Measurements from ENCODE around the gene IRX4. TPM values are rescaled to one million over a fixed set of nuclear protein-coding genes. Genes with fewer than 3 reads are reported as not detected.

Gene IRX4
- total RNA-seq, 1 donor from 2014 or later: not detected

DNA sequence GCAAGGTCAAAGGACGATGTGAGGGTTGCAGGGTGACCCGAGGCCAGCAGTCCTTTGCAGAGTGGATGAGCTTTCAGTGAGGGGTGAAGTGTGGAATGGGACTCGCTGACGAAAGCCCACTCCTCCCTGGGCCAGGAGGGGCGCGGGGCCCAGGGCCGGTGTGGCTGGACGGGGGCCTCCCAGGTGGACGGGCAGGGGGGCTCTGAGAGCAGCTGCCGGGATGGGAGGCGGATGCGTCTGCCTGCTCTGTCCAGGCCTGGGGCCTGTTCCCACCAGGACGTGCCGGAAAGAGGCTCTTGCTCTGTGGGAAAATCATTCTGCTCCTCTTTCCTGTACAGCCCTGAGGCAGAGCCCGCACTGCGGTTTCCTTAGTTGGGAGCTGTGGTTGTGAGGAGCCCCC is 24.3 kb downstream of the IRX4 start:
- intact Hi-C loops (cut with DNase I): no loop called here
- no peaks in the 10 kb centered on the region for H3K36me3 ChIP-seq
- H3K27me3 ChIP-seq (ENCODE audit: low read depth): peaks cover 49% of the 10 kb centered on the region
- H3K27ac ChIP-seq: no peak overlapping the region
- DNase-seq (no peak), ATAC-seq (no peak)
- H3K9me3 ChIP-seq: no peaks in the 10 kb centered on the region
- H3K4me1 ChIP-seq: no peaks in the 10 kb centered on the region
- H3K4me3 ChIP-seq: no peak overlapping the region
- TF ChIP-seq CTCF (IDR thresholded peaks at IDR 0.05): no peak

GRCh38 chr5:1857256-1857600 is 25.5 kb downstream of the IRX4 start:
- Histone ChIP-seq H3K4me1 (no peaks in the 10 kb centered on the region), H3K27me3 (ENCODE audit: low read depth) (peaks cover 47% of the 10 kb centered on the region), H3K4me3 (no peak overlapping the region), H3K27ac (no peak overlapping the region), H3K36me3 (no peaks in the 10 kb centered on the region), H3K9me3 (no peaks in the 10 kb centered on the region)
- no peak for TF ChIP-seq CTCF (IDR thresholded peaks at IDR 0.05)
- intact Hi-C loops (cut with DNase I): no loop called here
- no peak for DNase-seq
- ATAC-seq: no peak

GRCh38 chr5:1856596-1857255 is 26.0 kb downstream of the IRX4 start:
- Histone ChIP-seq H3K27ac (no peak overlapping the region), H3K9me3 (no peaks in the 10 kb centered on the region), H3K27me3 (ENCODE audit: low read depth) (peaks cover 49% of the 10 kb centered on the region), H3K36me3 (no peaks in the 10 kb centered on the region), H3K4me1 (no peaks in the 10 kb centered on the region), H3K4me3 (no peak overlapping the region)
- intact Hi-C loops (cut with DNase I): no loop called here
- no peak for TF ChIP-seq CTCF (IDR thresholded peaks at IDR 0.05)
- ATAC-seq (no peak), DNase-seq (no peak)

- TF ChIP-seq CTCF (IDR thresholded peaks at IDR 0.05): no peak
- intact Hi-C loops (cut with DNase I): no loop called here
- no peaks in the 10 kb centered on the region for H3K9me3 ChIP-seq
- H3K4me3 ChIP-seq: no peak overlapping the region
- H3K36me3 ChIP-seq: no peaks in the 10 kb centered on the region
- DNase-seq (no peak), ATAC-seq (no peak)
- no peak overlapping the region for H3K27ac ChIP-seq
- peaks cover 61% of the 10 kb centered on the region for H3K27me3 ChIP-seq (ENCODE audit: low read depth)
- no peaks in the 10 kb centered on the region for H3K4me1 ChIP-seq
Observed at GRCh38 chr5:1855596-1855995, 27.1 kb downstream of the IRX4 start.

- no peak for TF ChIP-seq CTCF (IDR thresholded peaks at IDR 0.05)
- H3K4me3 ChIP-seq: no peak overlapping the region
- H3K27ac ChIP-seq: no peak overlapping the region
- H3K27me3 ChIP-seq (ENCODE audit: low read depth): peaks cover 66% of the 10 kb centered on the region
- ATAC-seq (no peak), DNase-seq (no peak)
- no peaks in the 10 kb centered on the region for H3K9me3 ChIP-seq
- intact Hi-C loops (cut with DNase I): no loop called here
- no peaks in the 10 kb centered on the region for H3K4me1 ChIP-seq
- no peaks in the 10 kb centered on the region for H3K36me3 ChIP-seq
Observed at GRCh38 chr5:1855075-1855474, 27.6 kb downstream of the IRX4 start.
